Endothelial cell (in vitro differentiated cells): Measurements from ENCODE around the gene VAMP8. TPM values are rescaled to one million over a fixed set of nuclear protein-coding genes. Genes with fewer than 3 reads are reported as not detected.
"Not testable (repeated sequence)": the region's sequence is repeated elsewhere in the genome, so short reads cannot be mapped to it uniquely, and the experiment has no call there.

Experiments
- DNase-seq: peaks from one replicate; pipeline ENCODE4 v3.0.0; 2021; ENCODE audit warnings: low spot score
- H3K27ac Mint-ChIP-seq: one replicate; pipeline ENCODE4 v1.8.0; 2021; ENCODE audit warnings: mixed read lengths, inconsistent platforms; ENCODE audit not compliant: unreplicated experiment
- H3K27me3 Mint-ChIP-seq: one replicate; pipeline ENCODE4 v1.8.0; 2021; ENCODE audit warnings: mild to moderate bottlenecking, moderate library complexity, mixed read lengths, inconsistent platforms; ENCODE audit not compliant: unreplicated experiment
- H3K36me3 Mint-ChIP-seq: one replicate; pipeline ENCODE4 v1.8.0; 2021; ENCODE audit warnings: mild to moderate bottlenecking, low read depth, mixed read lengths, inconsistent platforms; ENCODE audit not compliant: unreplicated experiment
- H3K4me1 Mint-ChIP-seq: one replicate; pipeline ENCODE4 v1.8.0; 2021; ENCODE audit warnings: mild to moderate bottlenecking, mixed read lengths, inconsistent platforms; ENCODE audit not compliant: unreplicated experiment
- H3K4me3 Mint-ChIP-seq: one replicate; pipeline ENCODE4 v1.8.0; 2021; ENCODE audit warnings: mild to moderate bottlenecking, mixed read lengths, inconsistent platforms; ENCODE audit not compliant: unreplicated experiment
- H3K9me3 Mint-ChIP-seq: one replicate; pipeline ENCODE4 v1.8.0; 2021; ENCODE audit warnings: mixed read lengths, inconsistent platforms; ENCODE audit not compliant: unreplicated experiment
- CTCF ChIP-seq: fragments of 200-600 bp; sonication (generic); IDR thresholded peaks from one replicate; pipeline ENCODE4 v1.5.0; 2021; ENCODE audit warnings: antibody characterized with exemption; ENCODE audit not compliant: unreplicated experiment
- total RNA-seq: library from RNA; stranded (reverse); fragmentation: NEBNext Ultra II Directional; extraction: Animal tissue kit (Norgen Biotek cat#: 25700); gene quantifications from one replicate; pipeline ENCODE4 v1.2.1, GENCODE V29; 2021; ENCODE audit not compliant: unreplicated experiment

Gene VAMP8
- total RNA-seq, 1 donor from 2014 or later: 225 TPM

- TF ChIP-seq CTCF: no peak
- Mint-ChIP-seq H3K4me3 (peak overlapping the region; percentile 89), H3K9me3 (no peaks in the 10 kb centered on the region), H3K36me3 (peaks cover 39% of the 10 kb centered on the region), H3K4me1 (peaks cover 84% of the 10 kb centered on the region), H3K27me3 (peaks cover 20% of the 10 kb centered on the region), H3K27ac (peak overlapping the region; percentile 100)
- peak; percentile 35 for DNase-seq
Measured at GRCh38 chr2:85589982-85590791, 12.8 kb downstream of the VAMP8 start.

GRCh38 chr2:85590950-85591349 lies 13.6 kb downstream of the VAMP8 start:
- Mint-ChIP-seq H3K4me1 (peaks cover 84% of the 10 kb centered on the region), H3K27ac (peak overlapping the region; percentile 100), H3K9me3 (no peaks in the 10 kb centered on the region), H3K27me3 (peaks cover 23% of the 10 kb centered on the region), H3K4me3 (peak overlapping the region; percentile 56), H3K36me3 (peaks cover 42% of the 10 kb centered on the region)
- TF ChIP-seq CTCF: no peak
- DNase-seq: no peak

- peaks cover 47% of the 10 kb centered on the region for H3K36me3 Mint-ChIP-seq
- H3K27ac Mint-ChIP-seq: peak overlapping the region; percentile 100
- TF ChIP-seq CTCF: no peak
- H3K27me3 Mint-ChIP-seq: peaks cover 23% of the 10 kb centered on the region
- H3K4me1 Mint-ChIP-seq: peaks cover 85% of the 10 kb centered on the region
- peak overlapping the region; percentile 67 for H3K4me3 Mint-ChIP-seq
- H3K9me3 Mint-ChIP-seq: no peaks in the 10 kb centered on the region
- no peak for DNase-seq
Measured at GRCh38 chr2:85591563-85591962, 14.2 kb downstream of the VAMP8 start.

- Mint-ChIP-seq H3K36me3 (peaks cover 47% of the 10 kb centered on the region), H3K4me1 (peaks cover 88% of the 10 kb centered on the region), H3K27ac (peak overlapping the region; percentile 81), H3K27me3 (peaks cover 28% of the 10 kb centered on the region)
- not testable (repeated sequence) for DNase-seq, H3K9me3 Mint-ChIP-seq, H3K4me3 Mint-ChIP-seq
Measured at GRCh38 chr2:85592299-85592698, 14.9 kb downstream of the VAMP8 start.

- TF ChIP-seq CTCF: no peak
- H3K27me3 Mint-ChIP-seq: peaks cover 25% of the 10 kb centered on the region
- DNase-seq: no peak
- no peaks in the 10 kb centered on the region for H3K9me3 Mint-ChIP-seq
- no peak overlapping the region for H3K27ac Mint-ChIP-seq
- H3K4me1 Mint-ChIP-seq: peaks cover 81% of the 10 kb centered on the region
- H3K36me3 Mint-ChIP-seq: peaks cover 47% of the 10 kb centered on the region
- peak overlapping the region; percentile 51 for H3K4me3 Mint-ChIP-seq
Measured at GRCh38 chr2:85593023-85593422, 15.6 kb downstream of the VAMP8 start.
